ENCODE measurements around the gene KCNK4. TPM values are rescaled to one million over a fixed set of nuclear protein-coding genes. Genes with fewer than 3 reads are reported as not detected.

The KCNK4 gene
- total and polyA plus RNA-seq, 2 of the 13 experiments (the other 11 are each of a cell fraction or from before 2014, with no cell fraction given), result not detected

- TF ChIP-seq ZNF281 (CRISPR knock-in tag; IDR thresholded peaks at IDR 0.05; ENCODE audit: borderline replicate concordance), result no peak
- TF ChIP-seq USF2 (IDR thresholded peaks at IDR 0.05; ENCODE audit: low read depth, low read length), result no peak
- no peak for TF ChIP-seq USF2 (CRISPR knock-in tag; IDR thresholded peaks at IDR 0.05; ENCODE audit: borderline replicate concordance)
- TF ChIP-seq SAFB2 (CRISPR knock-in tag; IDR thresholded peaks at IDR 0.05; ENCODE audit: borderline replicate concordance, low read depth), result no peak
- TF ChIP-seq SSRP1 (CRISPR knock-in tag; IDR thresholded peaks at IDR 0.05), result no peak
- TF ChIP-seq SMAD9 (CRISPR knock-in tag; IDR thresholded peaks at IDR 0.05), result no peak
- TF ChIP-seq CREM (IDR thresholded peaks at IDR 0.05), result no peak
- no peak for TF ChIP-seq CREM (CRISPR knock-in tag; IDR thresholded peaks at IDR 0.05)
- no peak for TF ChIP-seq FLYWCH1 (CRISPR knock-in tag; IDR thresholded peaks at IDR 0.05)
- no peak for TF ChIP-seq CREBL2 (CRISPR knock-in tag; IDR thresholded peaks at IDR 0.05; ENCODE audit: borderline replicate concordance)
- no peak for TF ChIP-seq KMT2B (CRISPR knock-in tag; IDR thresholded peaks at IDR 0.05)
- TF ChIP-seq SNRNP70 (IDR thresholded peaks at IDR 0.05; ENCODE audit: low read depth, low read length), result no peak
- TF ChIP-seq PAF1 (CRISPR knock-in tag; IDR thresholded peaks at IDR 0.05), result no peak
- TF ChIP-seq HNRNPK (IDR thresholded peaks at IDR 0.05; ENCODE audit: low read depth, low read length, poor library complexity, severe bottlenecking), result peak; percentile 92
- TF ChIP-seq ZSCAN22 (CRISPR knock-in tag; IDR thresholded peaks at IDR 0.05), result no peak
- no peak for TF ChIP-seq MAFF (IDR thresholded peaks at IDR 0.05; ENCODE audit: low read depth, low read length)
- no peak for TF ChIP-seq ZNF720 (CRISPR knock-in tag; IDR thresholded peaks at IDR 0.05)
- no peak for TF ChIP-seq PLSCR1 (CRISPR knock-in tag; IDR thresholded peaks at IDR 0.05; ENCODE audit: borderline replicate concordance)
- TF ChIP-seq ZXDC (CRISPR knock-in tag; IDR thresholded peaks at IDR 0.05), result no peak
- 0 out of 2 replicates have a peak, but pooled peaks have one; percentile 26 for TF ChIP-seq ZNF350 (CRISPR knock-in tag; IDR thresholded peaks at IDR 0.05; ENCODE audit: borderline replicate concordance, low read depth)
- no peak for TF ChIP-seq ZSCAN29 (CRISPR knock-in tag; conservative IDR thresholded peaks at IDR 0.05)
These were observed 51.0 kb downstream of the KCNK4 start (continued) for GRCh38 chr11:64341851-64342791.

Data from HepG2 (cell line).